ENCODE measurements around the gene CTNNB1.

CTNNB1 gene

DNA sequence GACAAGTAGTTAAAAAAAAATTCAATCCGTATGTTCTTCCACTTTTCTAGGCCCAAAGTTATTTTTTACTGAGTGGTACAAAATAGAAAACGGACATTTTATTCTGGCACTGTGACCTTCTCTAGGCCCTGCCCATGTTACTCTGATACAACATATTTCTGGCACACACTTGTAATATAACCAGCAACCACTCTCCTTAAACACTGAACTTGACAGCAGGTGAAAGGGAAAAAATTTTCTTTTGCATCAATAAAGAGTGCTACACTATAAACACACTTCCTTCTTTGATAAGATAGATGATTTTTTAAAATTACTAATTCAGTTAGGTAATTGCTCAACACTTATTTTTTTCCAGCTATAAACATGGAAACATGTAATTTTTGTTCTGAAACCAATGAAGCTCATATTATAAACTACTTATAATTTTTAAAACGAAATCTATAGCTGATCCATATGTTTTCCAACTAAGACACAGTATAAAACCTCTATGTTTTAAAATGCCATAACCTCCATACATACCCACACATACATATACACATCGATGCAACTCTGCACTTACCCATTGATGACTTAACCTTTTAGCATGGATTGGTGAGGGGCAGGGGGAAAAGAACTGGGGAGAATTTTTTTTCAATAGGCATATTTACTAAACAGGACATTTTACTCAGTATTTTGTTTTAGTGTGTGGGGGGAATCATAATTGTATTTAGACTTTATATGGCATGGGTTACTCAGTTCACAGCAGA lies 5.3 kb upstream of the CTNNB1 start:
- no peak for DNase-seq (ENCODE audit: low read depth)

DNA sequence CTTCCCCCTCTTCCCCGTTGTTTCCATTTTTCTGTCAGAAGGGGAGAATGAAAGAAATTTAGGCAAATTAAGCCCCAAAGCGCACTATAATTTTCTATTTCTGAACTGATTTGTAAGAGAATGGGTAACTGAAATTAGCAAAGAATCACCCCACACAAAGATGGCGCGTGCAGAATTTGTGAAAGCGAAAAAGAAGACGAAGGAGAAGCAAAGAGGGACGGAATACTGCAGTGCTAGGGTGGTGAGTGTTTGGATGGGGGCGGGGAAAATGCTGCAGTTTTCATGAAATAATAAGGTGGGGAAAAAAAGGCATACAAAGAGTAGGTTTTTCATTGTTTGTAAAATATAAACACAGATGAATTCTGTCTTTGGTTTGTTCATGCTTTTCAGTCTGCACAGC lies 4.6 kb upstream of the CTNNB1 start:
- no peak for DNase-seq (ENCODE audit: low read depth)

DNA sequence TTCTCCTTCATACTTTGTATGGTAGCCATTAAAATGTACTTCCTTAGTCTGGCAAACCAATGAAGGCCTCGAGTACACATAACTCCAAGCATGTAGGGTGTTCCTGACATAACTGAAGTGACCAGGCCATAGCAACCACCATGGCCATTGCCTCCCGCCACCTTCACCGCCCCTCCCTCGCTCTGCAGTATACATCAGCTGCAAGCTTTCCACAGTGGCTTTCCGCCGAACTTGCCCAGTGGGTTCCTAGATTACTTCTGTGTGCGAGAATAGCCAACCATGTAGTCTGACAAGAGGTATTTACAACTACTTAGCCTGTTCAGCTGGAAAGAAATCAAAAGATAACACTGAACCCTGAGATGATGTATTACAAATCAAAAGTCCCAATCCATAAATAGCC lies 3.4 kb upstream of the CTNNB1 start:
- no peak for DNase-seq (ENCODE audit: low read depth)

DNA sequence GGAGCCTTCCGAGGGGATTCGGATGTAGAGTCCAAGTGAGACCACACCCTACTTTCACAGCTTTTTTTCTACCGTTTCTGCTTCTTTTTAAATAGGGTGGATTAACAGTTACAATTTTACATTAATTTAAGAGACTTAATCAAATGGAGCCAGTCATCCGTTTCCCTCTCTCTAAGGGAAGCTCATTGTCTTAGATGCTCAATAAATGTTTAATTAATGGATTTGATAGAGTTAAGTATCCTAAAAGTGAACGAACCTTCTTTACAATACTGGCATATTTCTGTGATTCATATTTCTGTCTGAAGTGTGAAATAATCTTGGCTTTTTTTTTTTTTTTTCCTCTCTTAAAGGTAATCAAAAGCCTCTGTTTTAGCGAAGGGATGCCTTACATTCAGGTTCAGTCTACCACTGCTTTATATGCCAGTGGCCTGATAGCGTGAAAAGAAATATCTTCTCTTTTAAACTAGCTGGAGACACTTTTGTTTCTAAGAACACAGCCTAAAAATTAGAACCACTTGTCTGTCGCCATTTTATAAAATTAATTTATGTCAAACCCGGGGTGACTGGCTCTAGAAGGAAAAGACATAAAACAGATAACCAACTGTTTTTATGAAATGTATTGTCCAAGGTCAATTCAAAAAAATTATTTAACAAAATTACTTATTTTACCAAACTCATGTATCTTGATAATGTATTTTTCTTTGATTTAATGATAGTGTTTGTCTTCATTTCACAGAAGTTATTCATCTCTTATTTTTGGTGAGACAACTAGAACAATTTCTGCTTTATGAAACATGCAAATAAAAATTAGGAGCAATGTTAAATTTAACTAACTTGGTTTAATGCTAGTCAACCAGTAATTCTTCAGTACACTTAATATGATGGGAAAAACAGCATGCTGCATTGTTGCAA lies 2.5 kb upstream of the CTNNB1 start:
- no peak for DNase-seq (ENCODE audit: low read depth)

DNA sequence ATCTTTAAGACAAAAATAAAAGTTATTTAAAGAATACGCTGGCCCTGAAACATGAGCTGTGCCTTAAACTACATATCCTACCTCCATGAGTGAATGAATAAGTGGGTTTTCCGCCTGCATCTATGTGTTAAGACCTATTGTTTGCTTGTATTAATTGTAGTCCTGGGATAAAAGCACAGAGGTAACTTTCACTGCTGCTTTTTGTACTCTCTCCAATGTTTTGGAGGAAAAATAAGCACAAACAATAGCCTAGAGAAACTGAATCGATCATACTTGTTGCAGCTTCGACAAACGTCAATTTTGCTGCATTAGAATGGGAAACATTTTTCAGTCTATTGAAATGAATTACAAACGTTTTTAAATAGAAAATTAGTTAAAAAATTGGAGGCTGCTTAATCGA lies 1.3 kb upstream of the CTNNB1 start:
- no peak for DNase-seq (ENCODE audit: low read depth)

DNA sequence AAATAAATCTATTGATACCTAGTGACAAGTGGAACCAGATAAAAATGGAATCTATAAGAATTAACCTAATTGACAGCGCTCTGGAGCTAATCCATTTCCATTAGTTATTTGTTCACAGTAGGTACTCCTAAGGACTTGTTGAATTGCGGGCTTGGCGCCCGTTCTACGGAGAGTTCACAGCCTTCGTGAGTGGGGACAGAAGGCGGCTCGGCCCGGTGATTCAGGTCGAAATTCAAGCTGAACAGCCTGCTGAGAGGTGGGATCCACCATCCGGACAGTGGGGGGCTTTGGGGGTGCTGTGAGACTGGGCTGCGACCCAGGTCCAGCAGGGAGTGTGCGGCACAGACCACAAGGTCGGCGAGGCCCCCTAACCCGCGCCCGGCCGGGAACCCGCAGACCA lies 779 bp upstream of the CTNNB1 start:
- DNase-seq (ENCODE audit: low read depth): no peak

DNA sequence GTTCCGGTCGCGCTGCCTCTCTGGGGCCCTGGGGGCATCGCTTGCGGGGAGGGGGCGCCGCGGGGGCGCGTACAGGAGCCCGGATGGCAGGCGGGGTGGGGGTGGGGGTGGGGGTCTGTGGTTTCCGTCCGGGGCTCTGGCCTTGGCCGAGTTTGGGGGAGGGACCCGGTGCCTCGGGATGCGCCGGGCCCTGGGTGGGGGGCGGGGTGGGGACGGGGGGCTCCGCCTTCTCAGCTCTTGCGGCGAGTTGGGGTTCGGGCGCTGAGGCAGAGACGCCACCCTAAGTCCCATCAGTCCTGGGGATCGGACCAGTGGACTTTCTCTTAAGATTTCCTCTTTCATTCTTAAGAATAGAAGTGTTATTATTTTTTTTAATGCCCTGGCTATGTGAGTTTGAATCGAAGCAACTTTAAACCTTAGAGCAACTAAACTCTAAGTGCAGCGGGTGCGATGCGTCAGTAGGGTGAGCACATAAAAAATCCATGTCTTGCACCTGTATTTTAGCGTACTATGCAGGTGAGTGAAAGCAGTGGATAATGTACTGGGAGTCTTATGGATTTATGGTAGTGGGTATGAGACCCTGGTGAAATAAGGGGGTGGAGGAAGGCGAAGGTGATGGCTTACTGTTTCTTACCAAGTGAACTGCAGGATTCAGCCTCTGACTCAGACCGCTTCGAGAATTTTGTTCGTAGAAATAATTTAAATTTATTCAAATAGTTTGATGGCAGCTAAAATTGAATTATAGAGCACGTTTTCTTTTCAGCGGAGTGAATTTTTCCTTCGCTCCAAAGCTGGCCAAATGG lies 762 bp downstream of the CTNNB1 start:
- DNase-seq (ENCODE audit: low read depth): peak; percentile 21

DNA sequence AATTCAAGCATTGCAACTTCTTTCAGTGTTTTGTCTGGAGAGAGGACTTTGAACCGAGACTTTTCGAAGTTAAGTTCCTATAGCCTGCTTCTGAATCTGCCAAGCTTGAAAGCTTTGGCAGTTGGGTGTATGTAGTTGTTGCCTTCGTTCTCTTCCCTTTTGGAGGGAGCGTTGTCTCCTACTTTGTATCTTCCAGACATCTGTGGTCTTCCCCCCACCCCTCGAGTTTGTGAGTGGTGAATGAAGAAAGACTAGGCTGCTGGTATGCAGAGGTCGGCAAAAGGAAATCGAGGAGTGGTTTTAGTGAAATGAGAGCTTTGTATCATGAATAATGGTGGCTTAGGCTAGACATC lies 1.3 kb downstream of the CTNNB1 start:
- peak; percentile 1 for DNase-seq (ENCODE audit: low read depth)

DNA sequence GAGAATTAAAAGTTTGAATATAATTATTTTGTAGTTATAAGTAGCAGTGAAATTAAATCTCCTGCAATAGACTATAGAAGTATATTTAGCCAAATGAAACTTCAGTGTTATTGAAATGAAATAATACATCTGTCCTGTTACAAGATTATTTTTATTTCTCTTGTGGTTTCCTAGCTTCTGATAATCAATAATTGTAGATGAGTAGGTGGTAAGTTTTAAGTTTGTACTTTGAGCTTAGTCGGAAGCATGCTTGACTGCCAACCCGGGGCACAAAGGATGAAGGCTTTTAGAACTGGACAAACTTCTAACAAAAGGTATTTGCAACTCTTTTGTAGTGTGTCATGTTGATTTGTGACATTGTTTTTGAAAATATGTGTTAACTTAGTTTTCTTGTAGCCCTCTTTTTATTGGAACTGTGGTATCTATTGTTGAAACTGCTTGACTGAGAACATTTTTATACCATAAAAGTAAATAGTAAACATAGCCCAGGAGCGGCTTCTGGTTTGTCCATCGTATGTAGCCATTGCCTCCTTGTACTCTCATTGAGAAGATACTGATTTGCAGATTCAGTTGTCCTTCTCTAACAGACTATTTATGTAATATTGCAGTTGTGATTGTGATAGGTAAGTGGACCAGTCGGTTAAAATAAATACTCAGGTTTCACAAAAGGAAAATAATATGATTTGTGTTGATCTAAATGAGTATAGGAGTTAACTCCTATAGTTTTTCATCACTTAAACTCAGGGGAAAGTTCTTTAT lies 2.9 kb downstream of the CTNNB1 start:
- DNase-seq (ENCODE audit: low read depth): no peak

DNA sequence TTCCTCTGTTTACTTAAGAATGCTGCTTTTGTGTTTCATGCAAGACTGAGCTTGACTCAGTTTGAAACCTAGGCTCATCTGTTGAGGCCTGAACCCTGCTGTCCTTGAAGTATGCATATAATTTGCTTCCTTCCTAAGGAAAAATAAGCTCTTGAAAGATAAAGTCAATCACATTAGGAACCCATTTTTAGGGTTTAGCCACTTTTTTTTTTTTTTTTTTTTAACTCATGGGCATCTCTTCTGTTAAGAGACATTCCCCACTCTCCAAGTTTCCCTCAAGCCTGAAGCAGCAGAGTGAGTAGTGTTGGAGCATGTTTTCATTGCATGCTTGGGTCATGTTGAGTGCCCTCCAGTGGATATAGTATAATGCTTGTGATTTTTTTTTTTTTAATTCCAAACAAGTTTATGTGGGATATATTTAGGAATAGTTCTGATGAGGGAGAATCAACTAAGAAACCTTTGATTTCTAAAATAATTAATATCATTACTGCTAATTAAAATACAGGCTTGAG lies 3.6 kb downstream of the CTNNB1 start:
- no peak for DNase-seq (ENCODE audit: low read depth)

DNA sequence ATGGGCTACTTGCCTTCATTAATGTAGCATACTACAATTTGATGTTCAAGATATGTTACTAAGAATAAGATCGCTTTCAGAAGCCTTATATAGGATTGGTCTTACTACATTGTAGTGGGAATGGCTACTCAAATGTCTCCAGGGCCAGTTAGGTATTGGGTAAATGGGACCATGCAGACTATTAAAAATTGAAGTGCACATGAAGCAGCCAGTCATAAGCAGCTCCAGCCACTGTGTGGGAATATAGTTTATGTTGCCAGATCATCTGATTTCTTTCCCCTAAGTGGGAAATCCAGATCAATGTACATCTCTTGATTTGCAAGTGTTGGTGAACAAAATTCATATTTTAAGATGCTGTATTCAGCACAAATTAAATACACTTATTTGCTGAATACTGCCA lies 5.1 kb downstream of the CTNNB1 start:
- no peak for DNase-seq (ENCODE audit: low read depth)

DNA sequence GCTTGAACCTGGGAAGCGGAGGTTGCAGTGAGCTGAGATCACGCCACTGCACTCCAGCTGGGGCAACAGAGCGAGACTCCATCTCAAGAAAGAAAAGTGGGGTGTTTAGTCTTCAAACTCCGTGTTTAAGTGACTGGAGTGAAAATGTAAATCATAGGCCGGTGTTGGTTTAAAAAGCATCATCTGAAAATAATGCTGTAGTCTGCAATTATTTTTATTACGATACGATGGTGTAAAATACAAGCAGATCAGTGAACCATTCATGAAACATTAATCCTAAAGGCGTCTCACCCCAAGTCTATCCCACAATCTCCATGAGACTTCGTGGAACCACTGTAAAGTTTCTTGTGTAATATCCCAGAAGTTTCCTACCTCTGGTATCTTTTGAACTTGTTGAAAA lies 6.3 kb downstream of the CTNNB1 start:
- no peak for DNase-seq (ENCODE audit: low read depth)

DNA sequence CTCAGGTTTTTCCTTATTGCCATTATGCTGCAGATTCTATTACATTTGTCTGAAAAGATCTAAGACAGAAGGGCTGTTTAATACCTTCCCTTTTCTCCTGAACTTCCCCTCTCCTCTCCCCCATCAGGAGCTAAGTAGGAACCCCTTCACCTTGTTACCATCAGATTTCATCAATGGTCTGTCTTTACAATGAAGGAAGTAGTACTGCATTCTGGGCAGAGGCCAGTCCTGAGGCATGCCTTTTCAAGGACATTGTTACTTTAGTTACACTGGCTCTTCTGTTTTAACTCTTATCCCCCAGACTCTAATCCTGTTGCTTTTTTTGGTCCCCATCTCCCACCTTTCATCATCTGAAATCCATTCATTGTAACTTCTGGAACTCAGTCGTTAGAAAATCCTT lies 8.1 kb downstream of the CTNNB1 start:
- DNase-seq (ENCODE audit: low read depth): no peak

DNA sequence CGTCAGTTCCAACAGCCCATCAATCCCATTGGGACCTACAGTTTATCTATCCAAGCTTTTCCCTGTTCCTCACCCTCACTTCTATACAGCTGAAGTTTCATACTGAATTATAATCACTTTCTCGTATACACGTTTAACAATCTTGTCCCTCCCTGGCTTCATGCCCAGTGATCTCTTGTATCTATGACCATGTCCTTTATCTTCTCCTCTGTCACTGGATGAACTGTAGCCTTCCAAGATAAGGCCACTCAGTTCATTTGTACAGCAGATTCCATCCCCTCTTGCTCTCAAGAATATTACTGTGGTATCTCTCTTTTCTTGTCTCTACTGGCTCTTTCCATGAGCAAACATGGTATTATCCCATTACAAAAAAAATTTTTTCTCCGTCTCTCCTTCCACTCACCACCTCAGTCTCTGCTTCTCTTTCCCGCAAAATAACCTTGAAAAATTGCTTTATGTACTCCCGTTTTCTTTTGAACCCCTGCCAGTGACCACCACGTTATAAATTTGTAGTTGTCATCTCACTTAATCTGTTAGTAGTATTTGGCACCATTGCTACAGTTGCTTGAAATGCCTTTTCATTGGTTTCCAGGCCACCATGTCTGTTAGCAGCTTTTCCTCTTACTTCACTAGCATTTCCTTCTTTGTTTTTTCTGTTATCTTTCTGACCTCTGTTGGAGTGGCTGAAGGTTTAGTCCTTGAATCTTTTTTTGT lies 9.4 kb downstream of the CTNNB1 start:
- no peak for DNase-seq (ENCODE audit: low read depth)

DNA sequence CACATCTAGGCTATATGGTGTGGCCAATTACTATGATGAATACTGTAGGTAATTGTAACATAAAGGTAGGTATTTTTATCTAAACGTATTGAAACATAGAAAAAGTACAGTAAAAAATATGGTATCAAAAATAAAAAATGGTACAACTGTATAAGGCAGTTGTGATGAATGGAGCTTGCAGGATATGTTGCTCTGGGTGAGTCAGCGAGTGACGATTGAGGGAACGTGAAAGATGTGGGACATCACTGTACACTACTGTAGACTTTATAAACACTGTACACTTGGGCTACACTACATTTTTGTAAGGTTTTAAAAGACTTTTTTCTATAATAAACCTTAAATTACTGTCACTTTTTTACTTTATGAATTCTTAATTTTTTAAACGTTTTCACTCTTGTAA lies 10.3 kb downstream of the CTNNB1 start:
- DNase-seq (ENCODE audit: low read depth): no peak

DNA sequence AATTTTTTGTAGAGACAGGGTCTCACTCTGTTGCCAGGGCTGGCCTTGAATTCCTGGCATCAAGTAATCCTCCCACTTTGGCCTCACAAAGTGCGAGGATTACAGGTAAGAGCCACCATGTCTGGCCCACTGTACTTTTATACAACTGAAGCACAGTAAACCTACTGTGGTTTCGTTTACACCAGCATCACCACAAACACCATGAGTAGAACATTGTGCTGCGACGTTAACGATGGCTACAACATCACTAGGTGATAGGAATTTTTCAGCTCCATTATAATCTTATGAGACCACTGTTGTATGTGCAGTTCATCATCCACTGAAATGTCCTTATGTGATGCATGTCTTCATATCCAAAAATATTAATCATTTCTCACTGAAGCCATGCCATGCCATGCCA lies 11.7 kb downstream of the CTNNB1 start:
- no peak for DNase-seq (ENCODE audit: low read depth)

DNA sequence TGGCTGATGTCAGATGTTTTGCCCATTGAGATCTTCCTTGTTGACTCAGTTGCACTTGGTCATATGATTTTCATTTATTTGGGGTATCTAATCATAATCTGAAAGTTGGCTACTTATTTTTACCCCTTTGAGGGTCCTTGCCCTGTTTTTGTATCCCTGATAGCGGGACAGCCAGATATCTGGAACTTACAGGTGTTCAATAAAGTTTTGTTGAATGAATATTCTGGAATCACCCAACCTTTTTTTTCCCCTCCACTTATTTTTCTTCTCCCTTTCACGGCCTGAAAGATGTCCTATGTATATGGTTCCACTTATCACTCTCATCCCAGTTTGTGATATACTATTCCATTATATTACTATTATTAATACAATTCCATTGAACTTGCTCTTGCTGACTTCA lies 12.8 kb downstream of the CTNNB1 start:
- no peak for DNase-seq (ENCODE audit: low read depth)

DNA sequence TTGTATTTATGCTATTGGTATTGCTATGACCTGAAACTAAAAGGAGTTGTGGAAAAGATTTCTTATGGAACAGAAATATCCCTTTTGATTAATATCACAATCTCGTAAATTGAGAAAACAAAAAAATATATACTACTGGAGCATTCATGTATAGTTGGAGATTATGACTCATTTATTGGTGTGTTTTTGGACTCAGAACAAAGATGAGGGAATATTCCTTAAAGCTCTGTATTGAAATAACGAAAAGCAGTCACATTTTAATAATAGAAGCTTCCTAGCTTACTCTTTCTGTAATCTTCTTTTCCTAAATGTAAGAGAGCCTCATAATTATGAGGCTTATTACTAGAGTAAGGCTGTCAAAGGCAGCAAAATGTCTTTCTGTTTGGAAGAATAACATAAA lies 14.3 kb downstream of the CTNNB1 start:
- no peak for DNase-seq (ENCODE audit: low read depth)

DNA sequence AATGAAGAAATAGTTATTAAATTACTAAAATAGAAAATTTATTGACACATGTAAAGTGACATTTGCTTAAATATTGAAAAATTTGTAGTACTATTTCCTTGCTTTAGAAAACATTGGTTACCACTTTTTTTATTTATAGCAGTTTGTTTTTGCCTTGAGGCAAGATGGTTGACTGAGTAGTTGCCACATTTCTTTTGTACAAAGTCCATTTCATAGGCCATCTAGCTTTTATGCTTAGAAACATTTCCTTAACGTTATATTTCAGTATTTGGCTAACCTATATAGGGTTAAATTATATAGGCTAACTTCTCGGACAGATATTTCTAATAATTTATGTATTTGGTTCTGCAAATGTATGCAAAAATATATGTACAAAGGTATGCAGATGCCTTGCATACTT lies 17.1 kb downstream of the CTNNB1 start:
- no peak for DNase-seq (ENCODE audit: low read depth)

DNA sequence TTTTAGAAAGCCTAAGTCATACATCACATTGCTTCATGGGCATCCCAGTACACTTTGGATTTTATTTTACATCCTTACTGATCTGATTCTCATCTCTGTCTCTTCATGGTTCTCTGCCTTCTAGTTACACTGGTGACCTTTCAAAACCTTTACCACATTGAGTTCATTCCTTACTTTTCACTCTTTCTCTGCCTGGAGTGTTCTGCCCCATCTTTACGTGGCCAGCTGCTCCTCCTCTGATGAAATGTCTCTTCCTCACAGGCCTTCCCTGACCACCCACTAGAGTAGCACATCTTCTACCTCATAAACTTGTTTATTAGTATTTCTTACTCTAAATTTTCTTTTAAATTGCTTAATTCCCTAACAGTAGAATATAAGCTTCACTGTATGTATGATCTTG lies 17.7 kb downstream of the CTNNB1 start:
- no peak for DNase-seq (ENCODE audit: low read depth)

DNA sequence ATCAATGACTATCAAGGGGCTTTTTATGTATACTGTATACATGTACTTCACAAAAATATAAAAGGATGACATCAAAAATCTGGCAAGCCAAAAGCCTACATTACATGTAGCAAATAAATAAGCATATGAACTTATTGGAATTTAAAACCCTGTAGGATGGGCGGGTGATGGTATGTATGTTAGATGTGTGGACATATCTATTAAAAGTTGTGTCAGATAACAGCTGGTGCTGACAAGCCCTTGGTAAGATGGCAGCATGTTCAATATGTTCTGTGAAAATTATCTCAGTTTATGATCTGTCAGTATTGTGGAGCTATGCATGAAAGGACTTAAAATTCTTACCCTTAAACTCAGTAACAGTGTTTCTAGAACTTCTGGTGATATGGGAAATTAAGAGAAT lies 20.1 kb downstream of the CTNNB1 start:
- DNase-seq (ENCODE audit: low read depth): no peak

Data from stimulated activated CD8-positive, alpha-beta memory T cell treated with anti-CD3 and anti-CD28 coated beads, Interleukin-12 subunit alpha, Interleukin-12 subunit beta, amount 100 ng/mL, for 4 hours (primary cell).